GM21529 (cell line): Measurements from ENCODE around the gene TCP11L2.

ENCODE experiments used
- ATAC-seq: cut with Tn5 transposase; IDR thresholded peaks from one replicate; pipeline ENCODE4 v1.9.1; 2021; ENCODE audit not compliant: unreplicated experiment

TCP11L2 gene

DNA sequence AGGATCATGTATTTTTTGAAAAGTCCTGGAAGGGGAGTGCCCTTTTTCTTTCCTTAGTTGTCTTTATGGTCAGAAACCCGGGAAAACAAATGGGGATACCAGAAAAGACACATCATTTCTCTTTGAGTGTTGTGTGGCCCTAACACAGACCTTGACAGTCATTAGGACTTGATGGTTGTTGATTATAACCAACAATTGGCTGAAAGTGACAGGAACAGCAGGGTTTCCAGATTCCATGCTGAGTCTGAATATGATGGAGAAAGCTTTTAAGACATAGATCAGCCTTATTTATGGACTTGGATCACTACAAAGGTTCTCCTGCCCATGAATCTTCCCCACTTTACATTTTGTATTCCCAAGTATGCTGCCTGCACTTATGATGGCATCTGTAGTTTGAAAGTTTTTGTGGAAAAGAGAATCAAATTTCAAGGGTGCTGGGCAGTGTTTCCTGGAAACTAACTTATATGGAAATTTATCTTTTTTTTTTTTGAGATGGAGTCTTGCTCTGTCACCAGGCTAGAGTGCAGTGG is 85.4 kb downstream of the TCP11L2 start:
- ATAC-seq = no peak

DNA sequence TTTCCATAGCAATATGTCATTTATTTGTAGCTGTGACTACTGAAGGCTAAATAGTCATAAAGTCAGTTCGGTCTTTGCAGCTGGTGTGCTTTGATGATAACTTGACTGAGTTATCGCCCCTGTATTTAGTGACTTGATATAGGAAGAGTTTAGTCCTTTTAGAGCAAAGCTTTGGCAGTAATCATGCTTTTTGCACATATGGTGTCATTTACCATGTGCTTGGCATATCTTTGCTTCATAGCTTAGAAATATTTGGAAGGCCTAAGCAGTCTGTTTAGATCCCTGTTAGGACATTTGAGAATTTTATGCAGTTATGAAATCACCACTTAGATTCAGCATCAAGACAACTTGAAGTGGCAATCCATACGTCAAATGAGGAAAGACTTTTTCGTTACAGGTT is 86.6 kb downstream of the TCP11L2 start:
- ATAC-seq = no peak

DNA sequence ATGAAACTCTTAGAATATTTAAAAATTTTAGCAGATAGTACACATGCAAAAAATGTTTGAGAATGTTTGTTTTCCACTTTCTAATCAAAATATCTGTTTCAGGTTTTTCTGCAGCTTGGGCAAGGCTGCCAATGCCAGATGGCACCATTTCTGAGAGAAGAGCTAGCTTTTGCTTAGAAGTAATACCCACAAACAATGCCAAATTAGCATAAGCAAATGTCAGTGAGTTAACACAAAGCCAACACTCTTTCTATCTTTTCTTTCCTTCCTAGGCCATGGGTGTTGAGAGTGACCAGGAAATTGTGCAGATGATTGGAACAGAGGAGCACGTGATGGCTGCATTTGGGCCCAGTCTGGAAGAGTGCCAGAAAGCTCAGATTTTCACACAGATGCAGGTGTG is 90.2 kb downstream of the TCP11L2 start:
- ATAC-seq = no peak
